HG02885 (cell line): ENCODE data around the gene ZNF326.

Source experiments
- ATAC-seq: cut with Tn5 transposase; IDR thresholded peaks from one replicate; pipeline ENCODE4 v1.9.1; 2021; ENCODE audit warnings: mild to moderate bottlenecking; ENCODE audit not compliant: unreplicated experiment, poor library complexity

The ZNF326 gene

GRCh38 chr1:89994805-89995597 is at the start of gene ZNF326:
TSS of gene ZNF326 (plus strand) at chr1:89995110. CDS start at chr1:89995258, 148 bp downstream.
- peak; percentile 96 for ATAC-seq

GRCh38 chr1:89945852-89946476 is 48.9 kb upstream of the ZNF326 start:
- peak; percentile 93 for ATAC-seq

GRCh38 chr1:89946532-89946931 is 48.4 kb upstream of the ZNF326 start:
- no peak for ATAC-seq

GRCh38 chr1:89948722-89949345 is 46.1 kb upstream of the ZNF326 start:
- ATAC-seq, result no peak

- ATAC-seq, result no peak
Observed at GRCh38 chr1:89949991-89950624, 44.8 kb upstream of the ZNF326 start.

- no peak for ATAC-seq
Observed at GRCh38 chr1:89950703-89951102, 44.2 kb upstream of the ZNF326 start.

- ATAC-seq, result no peak
Observed at GRCh38 chr1:89951766-89952604, 42.9 kb upstream of the ZNF326 start.

GRCh38 chr1:89952605-89953130 is 42.2 kb upstream of the ZNF326 start:
- peak; percentile 3 for ATAC-seq

- peak; percentile 80 for ATAC-seq
Observed at GRCh38 chr1:89953131-89953626, 41.7 kb upstream of the ZNF326 start.

- ATAC-seq, result no peak
Observed at GRCh38 chr1:89953929-89954328, 41.0 kb upstream of the ZNF326 start.

- ATAC-seq, result no peak
Observed at GRCh38 chr1:89954401-89954800, 40.5 kb upstream of the ZNF326 start.

GRCh38 chr1:89955311-89956205 is 39.4 kb upstream of the ZNF326 start:
- ATAC-seq, result no peak

GRCh38 chr1:89957107-89957506 is 37.8 kb upstream of the ZNF326 start:
- no peak for ATAC-seq

GRCh38 chr1:89958851-89959654 is 35.9 kb upstream of the ZNF326 start:
- no peak for ATAC-seq

GRCh38 chr1:89959719-89960118 is 35.2 kb upstream of the ZNF326 start:
- no peak for ATAC-seq

- ATAC-seq, result no peak
Observed at GRCh38 chr1:89962024-89962741, 32.7 kb upstream of the ZNF326 start.

GRCh38 chr1:89962742-89963075 is 32.2 kb upstream of the ZNF326 start:
- ATAC-seq, result no peak
